ENCODE measurements around the gene MLPH. TPM values are rescaled to one million over a fixed set of nuclear protein-coding genes. Genes with fewer than 3 reads are reported as not detected.

MLPH gene
- total and polyA plus RNA-seq, 2 of the 13 experiments (the other 11 are each of a cell fraction or from before 2014, with no cell fraction given), result 0.12 TPM; not detected in 1

DNA sequence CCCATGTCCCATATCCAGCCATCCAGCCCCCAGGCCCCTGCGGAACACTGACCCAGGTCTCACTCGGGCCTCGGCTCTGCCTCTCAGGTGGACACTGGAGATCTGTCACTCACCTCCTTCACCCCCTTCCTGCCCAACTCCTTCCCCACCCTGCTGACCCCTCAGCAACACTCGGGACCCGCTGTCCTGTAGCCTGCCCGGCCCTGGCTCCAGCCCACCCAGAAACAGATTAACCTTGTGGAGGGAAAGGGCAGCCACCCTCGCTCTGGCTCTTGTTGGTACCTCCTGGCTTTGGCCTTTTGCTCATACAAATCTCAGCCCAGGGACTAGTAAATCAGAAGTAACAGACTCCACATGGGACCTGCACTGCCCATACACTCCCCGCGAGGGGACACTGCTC, 49.6 kb downstream of the MLPH start:
- no peak for FAIRE-seq
- no peaks in the 10 kb centered on the region for H3K79me2 ChIP-seq (ENCODE audit: insufficient read depth, low read length)
- in situ Hi-C loops (cut with HindIII; ENCODE audit: extremely low pct_ligation_motif_present, low pct_unique_long_range_greater_than_20kb), result no loop called here
- ATAC-seq, result no peak
- peaks cover 12% of the 10 kb centered on the region for H3K4me1 ChIP-seq (ENCODE audit: insufficient read depth, low read length)
- H3K4me2 ChIP-seq (ENCODE audit: low read depth, low read length), result no peak overlapping the region
- no peak overlapping the region for H3K4me3 ChIP-seq (replicated peaks in 1 of 3; ENCODE audit: insufficient read depth in 1 of 3, low read depth in 2 of 3, low read length in 3 of 3)
- H3K9me3 ChIP-seq (ENCODE audit: low read length), result no peaks in the 10 kb centered on the region
- POLR2A ChIA-PET, result no interaction called here
- 51% methylated on average over 9 of the region's 9 CpGs for WGBS (ENCODE audit: low lambda C conversion rate)
- H4K20me1 ChIP-seq (ENCODE audit: insufficient read depth, low read length), result no peaks in the 10 kb centered on the region
- no TSS peak for BruUV-seq (replicated peaks)
- no peak overlapping the region for H2AFZ ChIP-seq (ENCODE audit: low read length)
- H3K36me3 ChIP-seq (replicated peaks in 1 of 2; ENCODE audit: control insufficient read depth in 1 of 2, insufficient read depth in 2 of 2, low read length in 2 of 2), result no peaks in the 10 kb centered on the region
- no peak for TF ChIP-seq FOXC1 (CRISPR knock-in tag; IDR thresholded peaks at IDR 0.05; ENCODE audit: borderline replicate concordance)
- TF ChIP-seq, protein P1, sequence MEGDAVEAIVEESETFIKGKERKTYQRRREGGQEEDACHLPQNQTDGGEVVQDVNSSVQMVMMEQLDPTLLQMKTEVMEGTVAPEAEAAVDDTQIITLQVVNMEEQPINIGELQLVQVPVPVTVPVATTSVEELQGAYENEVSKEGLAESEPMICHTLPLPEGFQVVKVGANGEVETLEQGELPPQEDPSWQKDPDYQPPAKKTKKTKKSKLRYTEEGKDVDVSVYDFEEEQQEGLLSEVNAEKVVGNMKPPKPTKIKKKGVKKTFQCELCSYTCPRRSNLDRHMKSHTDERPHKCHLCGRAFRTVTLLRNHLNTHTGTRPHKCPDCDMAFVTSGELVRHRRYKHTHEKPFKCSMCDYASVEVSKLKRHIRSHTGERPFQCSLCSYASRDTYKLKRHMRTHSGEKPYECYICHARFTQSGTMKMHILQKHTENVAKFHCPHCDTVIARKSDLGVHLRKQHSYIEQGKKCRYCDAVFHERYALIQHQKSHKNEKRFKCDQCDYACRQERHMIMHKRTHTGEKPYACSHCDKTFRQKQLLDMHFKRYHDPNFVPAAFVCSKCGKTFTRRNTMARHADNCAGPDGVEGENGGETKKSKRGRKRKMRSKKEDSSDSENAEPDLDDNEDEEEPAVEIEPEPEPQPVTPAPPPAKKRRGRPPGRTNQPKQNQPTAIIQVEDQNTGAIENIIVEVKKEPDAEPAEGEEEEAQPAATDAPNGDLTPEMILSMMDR (CRISPR knock-in tag; IDR thresholded peaks at IDR 0.05), result no peak
- TF ChIP-seq, protein P2, sequence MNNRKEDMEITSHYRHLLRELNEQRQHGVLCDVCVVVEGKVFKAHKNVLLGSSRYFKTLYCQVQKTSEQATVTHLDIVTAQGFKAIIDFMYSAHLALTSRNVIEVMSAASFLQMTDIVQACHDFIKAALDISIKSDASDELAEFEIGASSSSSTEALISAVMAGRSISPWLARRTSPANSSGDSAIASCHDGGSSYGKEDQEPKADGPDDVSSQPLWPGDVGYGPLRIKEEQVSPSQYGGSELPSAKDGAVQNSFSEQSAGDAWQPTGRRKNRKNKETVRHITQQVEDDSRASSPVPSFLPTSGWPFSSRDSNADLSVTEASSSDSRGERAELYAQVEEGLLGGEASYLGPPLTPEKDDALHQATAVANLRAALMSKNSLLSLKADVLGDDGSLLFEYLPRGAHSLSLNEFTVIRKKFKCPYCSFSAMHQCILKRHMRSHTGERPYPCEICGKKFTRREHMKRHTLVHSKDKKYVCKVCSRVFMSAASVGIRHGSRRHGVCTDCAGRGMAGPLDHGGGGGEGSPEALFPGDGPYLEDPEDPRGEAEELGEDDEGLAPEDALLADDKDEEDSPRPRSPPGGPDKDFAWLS (CRISPR knock-in tag; IDR thresholded peaks at IDR 0.05; ENCODE audit: borderline replicate concordance), result no peak
- TF ChIP-seq, protein P3, sequence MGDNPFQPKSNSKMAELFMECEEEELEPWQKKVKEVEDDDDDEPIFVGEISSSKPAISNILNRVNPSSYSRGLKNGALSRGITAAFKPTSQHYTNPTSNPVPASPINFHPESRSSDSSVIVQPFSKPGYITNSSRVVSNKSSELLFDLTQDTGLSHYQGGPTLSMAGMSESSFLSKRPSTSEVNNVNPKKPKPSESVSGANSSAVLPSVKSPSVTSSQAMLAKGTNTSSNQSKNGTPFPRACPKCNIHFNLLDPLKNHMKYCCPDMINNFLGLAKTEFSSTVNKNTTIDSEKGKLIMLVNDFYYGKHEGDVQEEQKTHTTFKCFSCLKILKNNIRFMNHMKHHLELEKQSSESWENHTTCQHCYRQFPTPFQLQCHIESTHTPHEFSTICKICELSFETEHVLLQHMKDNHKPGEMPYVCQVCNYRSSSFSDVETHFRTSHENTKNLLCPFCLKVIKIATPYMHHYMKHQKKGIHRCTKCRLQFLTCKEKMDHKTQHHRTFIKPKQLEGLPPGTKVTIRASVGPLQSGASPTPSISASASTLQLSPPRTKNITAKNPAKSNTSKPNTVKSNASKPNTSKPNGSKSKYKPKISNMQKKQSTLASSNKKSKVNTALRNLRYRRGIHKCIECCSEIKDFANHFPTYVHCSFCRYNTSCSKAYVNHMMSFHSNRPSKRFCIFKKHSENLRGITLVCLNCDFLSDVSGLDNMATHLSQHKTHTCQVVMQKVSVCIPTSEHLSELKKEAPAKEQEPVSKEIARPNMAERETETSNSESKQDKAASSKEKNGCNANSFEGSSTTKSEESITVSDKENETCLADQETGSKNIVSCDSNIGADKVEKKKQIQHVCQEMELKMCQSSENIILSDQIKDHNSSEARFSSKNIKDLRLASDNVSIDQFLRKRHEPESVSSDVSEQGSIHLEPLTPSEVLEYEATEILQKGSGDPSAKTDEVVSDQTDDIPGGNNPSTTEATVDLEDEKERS (CRISPR knock-in tag; IDR thresholded peaks at IDR 0.05), result no peak
- TF ChIP-seq HOXA3 (CRISPR knock-in tag; IDR thresholded peaks at IDR 0.05), result no peak
- intact Hi-C loops (cut with micrococcal nuclease; ENCODE audit: unreplicated experiment), result no loop called here
- DNase-seq (ENCODE audit: low spot score), result no peak
- no peak overlapping the region for H3K27ac ChIP-seq (ENCODE audit: extremely low read length, insufficient read depth, low read length)
- no peak overlapping the region for H3K9ac ChIP-seq (ENCODE audit: insufficient read depth, low read depth, low read length)
- CTCF ChIA-PET (ENCODE audit: low intra/inter-chr PET ratio, low total read pairs), result no interaction called here
- peaks cover 15 to 80% of the 10 kb centered on the region in 2 experiments; a peak in 4 of 5 replicates for H3K27me3 ChIP-seq (ENCODE audit: control insufficient read depth in 1 of 2, insufficient read depth in 2 of 2, low read length in 2 of 2)
